ENCODE measurements around the gene PIGN.

The PIGN gene

DNA sequence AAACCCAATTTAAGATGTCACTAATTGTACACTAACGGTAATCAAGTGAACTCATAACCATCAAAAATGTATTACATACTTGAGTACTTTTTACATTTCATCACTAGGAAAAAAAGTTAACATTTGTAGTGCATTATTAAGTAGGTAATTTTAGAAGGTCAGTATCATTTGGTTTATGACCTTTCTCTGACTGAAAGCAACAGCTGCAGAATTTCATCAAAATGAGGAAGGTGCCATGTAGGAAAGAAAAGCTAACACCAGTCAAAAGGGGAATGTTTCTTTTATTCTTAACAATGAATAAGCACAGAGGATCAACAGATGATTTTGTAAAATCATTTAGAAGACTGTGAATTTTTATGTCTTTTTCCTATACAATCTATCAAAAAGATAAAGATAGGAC is 79.0 kb downstream of the PIGN start:
- DNase-seq: no peak

DNA sequence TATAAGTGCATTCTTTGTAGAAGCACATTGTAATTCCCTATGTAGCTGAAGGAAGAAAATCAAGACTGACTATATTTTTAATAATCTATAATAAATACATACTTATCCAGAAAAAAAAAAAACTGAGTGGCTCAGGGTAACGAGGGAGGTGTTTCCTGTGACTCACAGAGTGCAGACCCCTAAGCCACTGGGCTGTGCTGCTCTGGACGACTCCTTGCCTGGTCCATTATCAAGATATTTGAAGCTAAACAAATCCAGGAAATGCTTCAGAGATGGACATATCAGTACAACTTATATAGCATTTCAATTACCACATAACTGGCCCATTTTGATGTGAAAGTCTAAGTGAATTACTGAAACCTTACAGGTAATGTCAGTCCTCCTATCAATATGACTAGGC is 80.6 kb downstream of the PIGN start:
- no peak for DNase-seq

DNA sequence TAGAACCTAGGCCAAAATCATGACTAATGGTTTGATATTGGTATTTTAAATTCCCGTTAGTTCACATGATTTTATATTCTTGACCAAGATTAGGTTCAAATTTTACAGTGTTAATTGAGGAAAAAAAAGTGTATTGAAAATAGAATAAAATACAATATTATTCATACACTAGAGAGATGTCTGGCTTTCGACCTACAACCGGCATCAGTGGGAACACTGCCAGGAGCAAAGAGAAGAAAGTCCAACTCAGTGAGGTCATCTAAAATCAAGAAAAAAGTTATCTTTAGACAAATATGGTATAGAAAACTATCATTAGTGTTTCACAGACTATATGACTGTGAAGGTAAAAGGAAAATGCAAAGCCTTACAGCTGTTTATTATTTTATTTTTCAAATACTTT is 81.5 kb downstream of the PIGN start:
- DNase-seq: no peak

DNA sequence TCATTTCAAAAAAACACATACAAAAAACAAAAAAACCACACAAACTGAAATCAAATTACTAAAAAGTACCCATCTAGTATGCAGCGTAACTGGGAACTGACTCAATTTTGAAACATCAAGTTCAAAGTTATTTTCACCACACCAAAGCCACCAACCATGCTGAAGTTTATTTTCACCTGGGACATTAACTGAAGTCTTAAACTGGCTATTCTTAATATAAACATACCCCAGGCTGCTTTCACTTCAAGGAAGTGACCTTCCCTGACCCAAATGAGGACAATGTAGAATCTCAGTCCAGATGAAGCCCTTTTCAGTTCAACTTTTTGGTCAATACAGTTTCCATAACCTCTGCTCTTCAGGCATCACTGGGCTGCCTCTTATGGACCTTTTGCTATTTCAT is 84.6 kb downstream of the PIGN start:
- no peak for DNase-seq

DNA sequence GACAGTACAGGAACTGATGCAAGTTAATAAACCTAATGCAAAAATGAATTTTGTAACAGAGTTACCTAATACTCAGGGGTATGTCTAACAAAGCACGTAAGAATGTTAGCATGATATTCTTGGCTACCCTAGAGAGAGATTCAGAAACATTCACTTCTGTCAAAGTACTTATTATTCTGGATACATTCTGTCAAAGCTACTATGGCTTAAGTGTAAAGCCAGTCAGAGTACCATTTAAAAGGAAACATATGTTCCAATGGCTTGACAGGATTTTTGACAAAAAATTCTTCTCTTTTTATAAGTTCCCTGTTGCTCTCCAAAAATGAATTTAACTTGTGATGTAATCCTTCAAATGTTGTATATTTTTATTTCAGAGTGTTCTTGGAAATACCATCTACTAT is 85.5 kb downstream of the PIGN start:
- DNase-seq: no peak

DNA sequence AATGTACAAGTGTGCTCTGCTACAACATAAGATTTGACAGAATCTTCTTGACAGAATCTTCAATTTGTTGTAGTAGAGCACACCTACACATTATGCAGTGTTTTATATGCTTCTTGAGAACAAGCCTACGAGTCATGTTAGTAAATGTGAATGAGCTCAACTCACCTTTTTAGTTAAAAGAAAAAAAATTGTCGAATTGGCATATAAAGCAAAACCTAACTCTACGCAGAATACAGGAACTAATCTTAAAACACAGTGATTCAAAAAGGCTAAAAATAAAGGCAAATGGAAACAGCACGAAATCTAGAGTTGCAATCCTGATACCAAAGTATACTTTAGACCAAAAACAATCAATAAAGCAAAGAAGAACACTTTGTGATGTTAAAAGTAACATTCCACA is 87.9 kb downstream of the PIGN start:
- DNase-seq: no peak

DNA sequence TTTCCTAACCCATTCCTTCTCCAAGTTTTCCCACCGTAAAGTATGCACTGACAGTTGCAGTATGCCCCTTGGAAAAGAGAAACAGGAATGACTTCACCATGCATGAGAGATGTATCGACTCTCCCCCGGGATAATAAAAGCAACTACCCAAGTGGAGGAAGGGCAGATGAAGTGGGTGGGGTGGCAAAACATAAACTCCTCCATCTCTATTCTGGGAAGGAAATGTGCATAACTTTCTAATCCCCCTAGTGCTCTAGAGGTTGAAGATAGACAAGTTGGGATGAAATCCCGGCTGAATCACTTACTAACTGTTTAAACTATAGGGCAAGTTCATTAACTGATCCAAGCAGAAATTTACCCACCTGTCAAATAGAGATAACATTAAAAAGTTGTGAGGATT is 89.2 kb downstream of the PIGN start:
- no peak for DNase-seq

DNA sequence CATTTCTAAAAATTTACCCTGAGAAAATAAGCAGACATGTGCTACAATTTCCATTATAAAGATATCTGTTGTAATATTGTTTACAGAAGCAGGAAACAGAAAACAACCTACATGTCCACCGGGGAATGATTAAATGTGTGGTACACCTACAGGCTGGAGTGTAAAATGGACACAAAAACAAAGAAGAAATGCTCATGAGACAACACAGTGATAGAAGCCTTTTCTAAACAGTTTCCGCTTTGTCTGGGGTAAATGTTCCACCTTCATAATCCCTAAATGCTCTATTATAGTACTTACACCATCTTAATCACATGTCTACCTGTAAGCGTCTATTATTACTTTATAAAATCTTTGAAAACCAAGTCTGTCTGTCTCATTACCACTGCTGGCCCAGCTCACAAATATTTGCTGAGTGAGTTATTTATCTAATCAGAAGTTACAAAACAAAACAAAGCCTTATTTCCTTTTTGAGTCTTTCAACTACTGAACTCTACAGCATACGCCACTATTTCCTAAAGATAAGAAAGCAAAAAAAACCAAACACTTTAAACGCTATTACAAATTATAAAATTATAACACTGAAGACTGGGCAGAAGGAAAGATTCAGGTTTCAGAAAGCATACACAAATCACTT is 95.3 kb downstream of the PIGN start:
- DNase-seq: no peak

DNA sequence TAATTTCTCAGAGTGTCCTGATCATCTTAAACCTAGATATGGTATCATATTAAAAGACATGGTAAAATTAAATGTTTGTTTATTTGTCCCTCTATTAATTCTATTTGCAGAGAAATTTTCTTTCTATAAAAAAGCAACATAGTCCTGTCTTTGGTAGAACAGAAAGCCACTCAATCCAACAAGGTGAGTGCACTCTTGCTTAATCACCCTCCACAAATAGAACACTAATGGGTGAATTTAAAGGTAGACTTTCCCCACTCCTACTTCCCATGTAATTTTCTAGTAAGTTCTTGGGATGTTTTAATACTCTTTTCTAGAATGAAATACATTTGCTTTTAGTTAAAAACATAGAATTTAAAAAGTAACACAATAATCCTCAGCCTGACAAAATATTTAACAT is 97.7 kb downstream of the PIGN start:
- DNase-seq: no peak

DNA sequence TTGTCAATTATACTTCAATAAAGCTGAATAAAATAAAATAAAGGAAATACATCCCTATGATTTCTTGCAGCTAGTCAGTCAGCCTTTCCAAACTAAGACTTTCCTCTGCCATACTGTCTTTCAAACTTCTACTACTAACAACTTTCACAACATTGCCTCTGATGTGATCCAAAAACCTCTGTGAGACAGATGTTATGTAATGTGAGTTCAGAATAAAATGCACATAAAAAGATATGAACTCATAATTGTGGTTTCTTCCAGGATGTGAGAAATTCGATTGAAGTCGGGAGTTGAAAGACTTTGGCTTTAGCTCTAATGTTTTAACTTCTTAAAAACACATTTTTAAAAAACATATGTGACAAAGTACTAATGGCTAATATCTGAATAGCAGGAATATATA is 98.7 kb downstream of the PIGN start:
- DNase-seq: no peak

DNA sequence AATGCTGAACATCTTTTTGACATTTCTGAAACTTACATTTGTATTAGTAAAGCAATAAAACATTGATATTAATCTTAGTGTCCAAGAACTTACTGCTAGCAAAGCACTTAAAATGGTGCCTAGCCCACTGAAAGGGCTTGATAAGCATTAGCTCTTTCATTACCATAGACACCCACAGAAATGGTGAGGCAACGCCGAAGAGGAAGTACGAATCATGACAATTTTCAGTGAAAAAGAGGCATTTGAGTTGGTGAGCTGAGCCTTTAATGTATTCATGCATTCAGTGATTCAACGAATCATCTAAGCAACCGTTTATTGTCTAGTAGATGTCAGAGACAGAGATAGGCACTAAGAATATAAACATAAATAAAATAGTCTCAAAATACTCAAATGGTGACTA is 101.1 kb downstream of the PIGN start:
- no peak for DNase-seq

DNA sequence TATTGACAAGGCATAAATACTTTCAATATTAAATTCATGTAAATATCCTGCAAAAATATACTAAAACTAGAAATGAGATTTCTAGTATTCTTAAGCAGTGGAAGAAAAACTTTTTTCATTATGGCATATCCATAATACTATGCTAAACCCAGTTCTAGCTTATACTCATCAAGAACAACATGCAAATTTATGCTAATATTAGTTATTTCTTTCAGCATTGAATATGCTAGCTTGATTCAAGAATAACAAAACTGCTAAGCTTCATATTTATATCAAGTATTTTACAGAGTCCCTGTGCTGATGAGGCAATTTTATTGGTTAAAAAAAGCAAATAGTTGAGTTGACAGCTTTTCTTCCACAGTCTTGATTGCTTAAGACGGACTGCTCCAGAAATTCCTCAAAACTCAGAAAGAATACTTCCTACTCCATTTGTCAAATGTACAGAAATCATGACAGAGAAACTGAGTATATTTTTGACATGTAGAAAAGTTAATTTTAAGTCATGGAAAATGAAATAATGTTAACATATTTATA is 105.0 kb downstream of the PIGN start:
- no peak for DNase-seq

DNA sequence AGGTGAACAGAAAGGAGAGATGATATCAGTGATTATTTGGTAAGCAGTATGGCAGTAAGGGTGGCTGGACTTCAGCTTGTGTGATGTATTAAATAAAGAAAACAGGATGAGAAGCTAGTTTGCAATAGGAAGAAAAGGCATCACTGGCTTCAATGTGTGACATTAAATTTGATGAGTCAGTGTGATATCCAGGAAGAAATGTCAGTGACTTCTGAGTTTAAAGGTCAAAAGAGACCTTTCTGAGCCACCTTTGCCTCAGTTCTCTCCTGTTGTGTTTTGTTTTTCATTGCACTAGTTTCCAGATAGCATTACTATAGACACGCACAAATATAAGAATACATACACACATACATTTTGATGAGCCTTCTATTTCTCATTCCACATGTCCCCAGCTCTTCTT is 105.6 kb downstream of the PIGN start:
- DNase-seq: no peak

DNA sequence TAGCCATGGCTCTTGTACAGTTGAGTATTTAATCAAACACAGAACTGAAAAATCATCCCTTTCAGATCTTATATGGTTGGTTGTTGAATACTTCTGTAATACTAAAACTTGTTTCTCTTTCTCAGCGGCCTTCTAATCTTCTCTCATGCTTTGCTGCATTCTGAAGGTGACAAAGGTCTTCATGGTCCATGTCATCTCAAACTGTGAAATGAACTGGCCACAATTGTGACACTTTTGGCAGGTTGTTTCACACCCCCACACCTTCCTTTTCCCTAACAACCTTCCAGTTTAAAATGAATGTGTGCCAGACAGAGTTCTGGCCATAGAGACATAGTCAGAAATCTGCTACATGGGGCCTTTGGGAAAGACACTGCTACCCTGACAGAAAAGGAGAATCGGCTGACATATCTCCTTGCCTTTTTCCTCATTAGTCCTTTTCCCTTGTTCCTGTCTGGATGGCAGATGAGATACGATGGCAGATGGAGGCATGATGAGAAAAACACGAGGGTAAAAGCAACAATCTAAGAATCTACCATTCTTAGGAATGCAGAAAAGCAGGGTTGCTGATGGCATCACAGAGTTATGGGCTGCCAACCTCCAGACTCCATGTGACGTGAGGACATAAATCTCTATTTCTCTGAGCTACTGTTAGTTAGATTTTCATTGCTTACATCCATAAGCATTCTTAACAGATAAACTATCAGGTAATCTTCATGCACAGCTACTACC is 106.5 kb downstream of the PIGN start:
- no peak for DNase-seq

DNA sequence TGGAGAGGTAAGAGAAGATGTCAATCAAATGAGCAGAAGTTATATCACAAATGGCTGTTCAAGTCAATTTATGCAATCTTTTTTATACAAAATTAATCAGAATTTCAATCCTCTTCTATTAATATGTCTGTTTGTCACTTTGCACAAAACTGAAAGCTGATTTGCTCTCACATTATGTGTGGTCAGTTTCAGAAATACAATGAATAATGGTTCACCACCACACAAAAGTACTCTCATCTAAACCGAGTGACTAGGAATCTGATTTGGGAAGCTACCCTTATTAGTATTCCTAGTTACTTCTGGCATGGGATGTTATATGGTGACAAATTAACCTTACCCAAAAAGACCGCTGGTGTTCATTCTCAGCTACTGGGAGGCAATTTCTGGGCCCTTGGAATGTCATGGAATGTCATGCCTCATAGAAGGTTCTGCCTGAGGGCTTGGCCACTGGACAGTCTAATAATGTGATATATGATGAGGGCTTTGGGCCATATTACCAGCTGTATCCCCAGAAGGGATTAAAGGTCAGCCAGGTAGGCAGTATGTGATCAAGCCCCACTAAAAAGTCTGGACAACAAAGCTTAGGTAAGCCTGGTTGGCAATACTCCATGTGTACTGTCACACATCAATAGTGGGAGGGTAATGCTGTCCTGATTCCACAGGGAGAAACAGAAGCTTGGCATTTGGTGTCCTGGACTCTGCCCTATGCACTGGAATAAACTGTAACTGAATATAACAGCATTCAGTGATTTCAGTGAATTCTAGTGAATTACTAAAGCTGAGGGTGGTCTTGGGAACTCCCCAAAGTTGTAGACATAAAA is 113.2 kb downstream of the PIGN start:
- no peak for DNase-seq

DNA sequence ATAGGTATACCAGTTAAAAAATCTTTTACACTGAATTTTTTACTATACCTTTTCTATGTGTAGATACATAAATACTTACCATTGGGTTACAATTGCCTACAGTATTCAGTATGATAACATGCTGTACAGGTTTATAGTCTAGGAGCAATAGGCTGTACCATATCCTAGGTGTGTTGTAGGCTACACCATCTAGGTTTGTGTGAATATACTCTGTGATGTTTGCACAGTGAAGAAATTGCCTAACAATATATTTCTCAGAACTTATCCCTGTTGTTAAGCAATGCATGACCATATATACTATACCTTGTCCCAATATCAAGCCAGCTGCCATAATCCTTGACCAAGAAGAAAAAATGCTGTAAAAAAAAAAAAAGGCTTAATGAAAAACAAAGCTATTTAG is 114.5 kb downstream of the PIGN start:
- no peak for DNase-seq

DNA sequence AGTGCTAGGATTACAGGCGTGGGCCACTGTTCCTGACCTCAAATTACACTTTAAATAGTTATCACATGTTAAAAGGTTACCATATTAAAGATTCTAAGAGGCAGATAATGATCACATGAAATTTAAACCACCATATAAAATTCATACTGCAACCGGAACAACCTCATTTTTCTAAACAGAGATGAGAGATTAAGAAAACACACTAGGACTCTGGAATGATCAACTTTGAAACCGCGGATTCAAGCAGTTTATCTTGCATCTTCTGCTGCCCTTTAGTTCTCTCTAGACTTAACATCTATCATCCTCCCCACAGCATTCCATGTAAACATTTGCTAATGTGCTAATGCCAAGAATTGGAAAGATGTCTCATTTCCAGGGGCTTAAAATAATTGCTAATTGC is 115.8 kb downstream of the PIGN start:
- DNase-seq: no peak

DNA sequence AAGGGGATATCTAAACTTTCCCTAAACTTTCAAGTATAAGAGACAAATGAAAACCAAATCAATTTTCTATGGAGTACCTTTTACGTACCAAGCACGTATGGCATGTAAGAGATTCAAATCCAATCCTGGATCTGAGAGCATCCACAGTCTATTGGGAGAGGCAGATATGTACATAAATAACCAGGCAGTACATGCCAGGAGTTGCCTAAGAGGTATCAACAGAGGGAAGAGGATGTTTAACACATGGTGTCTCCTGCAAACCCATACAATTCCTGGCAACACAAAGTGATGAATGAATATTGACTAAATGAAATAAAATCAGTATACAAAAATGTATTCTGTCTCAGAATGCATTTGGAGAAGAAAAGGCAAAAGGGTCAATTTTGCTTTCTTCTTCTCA is 116.6 kb downstream of the PIGN start:
- no peak for DNase-seq

DNA sequence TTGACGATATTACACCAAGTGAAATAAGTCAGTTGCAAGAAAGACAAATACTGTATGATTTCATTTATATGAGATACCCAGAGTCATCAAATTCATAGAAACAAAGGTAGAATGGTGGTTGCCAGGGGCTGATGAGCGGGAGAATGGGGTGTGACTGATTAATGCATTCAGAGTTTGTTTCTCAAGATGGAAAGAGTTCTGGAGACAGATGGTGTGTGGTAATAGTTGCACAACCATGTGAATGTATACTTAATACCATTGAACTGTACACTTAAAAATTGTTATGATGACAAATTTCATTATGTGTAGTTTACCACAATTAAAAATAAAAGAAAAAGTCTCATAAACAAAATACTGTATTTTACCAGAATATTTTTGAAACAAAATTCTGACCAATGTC is 117.3 kb downstream of the PIGN start:
- DNase-seq: no peak

DNA sequence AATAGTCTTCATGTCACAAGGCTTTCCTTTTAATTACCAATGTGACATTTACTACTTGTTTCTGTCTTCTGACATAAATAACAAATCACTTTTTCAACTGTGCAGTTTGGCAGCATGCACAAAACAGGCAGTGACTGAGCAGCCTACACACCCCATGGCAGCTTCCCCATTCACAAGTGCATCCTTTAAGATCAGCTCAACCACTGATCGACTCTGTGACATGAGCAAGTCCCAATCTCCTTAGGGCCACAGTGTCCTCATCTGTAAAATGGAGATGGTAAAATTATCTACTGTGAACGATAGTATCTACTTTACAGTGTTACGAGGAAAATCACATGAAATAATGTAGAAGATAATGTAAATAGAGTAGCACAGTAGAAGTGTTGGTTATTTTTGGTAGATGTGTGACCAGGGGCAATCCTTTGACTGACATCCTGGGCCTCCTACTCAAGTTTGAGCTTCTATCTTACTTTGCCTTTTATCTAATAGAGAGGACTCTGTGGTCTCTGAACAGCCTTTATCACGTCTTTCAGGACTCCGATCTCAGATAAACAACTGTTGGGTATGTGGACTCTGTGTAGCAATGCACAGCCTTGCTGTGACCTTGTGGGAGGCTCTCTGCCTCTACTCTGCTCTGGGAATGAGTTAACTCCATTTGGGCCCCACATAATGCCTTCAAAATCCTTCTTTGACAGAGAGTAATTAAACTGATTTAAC is 120.6 kb downstream of the PIGN start:
- no peak for DNase-seq

DNA sequence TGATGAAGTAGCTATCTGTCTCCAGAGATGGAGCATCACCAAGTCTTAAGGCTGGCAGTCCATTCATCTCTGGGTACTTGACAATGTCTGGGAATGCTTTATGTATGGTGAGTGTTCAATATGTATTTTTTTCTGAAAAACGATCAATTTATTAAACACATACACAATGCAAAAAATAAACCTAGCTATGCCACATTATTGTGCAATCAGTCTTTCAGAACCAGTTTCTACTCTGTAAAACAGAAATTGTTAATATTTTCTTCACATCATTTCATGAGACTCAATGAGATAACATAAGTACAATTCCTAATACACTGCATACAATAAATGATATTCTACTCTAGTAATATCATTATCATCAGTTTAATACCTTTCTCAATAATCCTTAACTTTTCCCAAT is 122.5 kb downstream of the PIGN start:
- no peak for DNase-seq

DNA sequence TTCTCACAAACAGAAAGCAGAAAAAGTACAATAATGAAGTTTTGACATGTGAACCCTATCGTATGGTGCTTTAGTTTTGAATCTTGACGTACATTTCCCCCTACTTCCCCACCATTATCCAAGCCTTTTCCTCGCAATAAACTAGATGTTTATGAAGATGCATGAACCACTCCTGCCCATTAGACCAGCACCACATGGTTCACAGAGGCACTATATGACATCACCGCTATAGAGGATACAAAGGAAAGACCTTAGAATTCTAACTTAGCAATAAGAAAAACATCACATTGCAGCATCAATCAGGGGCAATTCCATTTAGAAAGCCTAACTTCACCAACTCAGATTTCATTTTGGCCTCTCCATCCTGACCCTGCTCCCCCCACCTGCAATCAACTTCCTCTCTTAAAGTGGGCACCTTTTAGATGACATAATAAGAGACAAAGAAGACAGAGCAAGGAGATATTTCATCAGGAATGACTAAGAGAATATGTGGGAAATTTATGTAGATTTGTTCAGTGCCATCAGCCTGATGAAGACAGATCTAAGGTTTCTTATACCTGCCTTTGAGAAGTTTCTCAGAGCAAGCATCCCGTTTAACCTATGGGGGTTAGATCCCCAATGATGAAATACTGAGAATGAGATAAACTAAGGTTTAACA is 124.9 kb downstream of the PIGN start:
- DNase-seq: no peak

DNA sequence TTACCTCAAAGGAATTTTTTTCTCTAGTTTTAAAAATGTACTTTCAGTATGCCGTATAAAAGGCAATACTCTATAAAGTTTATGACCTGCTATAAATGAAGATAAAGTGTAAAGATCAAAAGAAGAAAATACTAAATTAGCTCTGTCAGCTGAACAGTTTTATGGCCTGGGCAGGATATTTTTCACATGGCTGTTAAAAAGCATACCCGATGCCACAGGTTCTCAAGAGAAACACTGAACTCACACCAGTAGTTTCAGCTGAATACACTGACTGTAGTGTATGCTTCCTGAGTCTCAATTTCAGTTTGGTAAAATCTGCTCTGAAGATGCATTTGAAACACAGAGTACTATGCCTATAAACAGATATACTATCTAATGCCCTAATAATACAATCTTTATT is 126.0 kb downstream of the PIGN start:
- DNase-seq: no peak
